CD4-positive, alpha-beta T cell treated with Interleukin-6 at 100 ng/mL for 8 hours (primary cell): ENCODE measurements around the gene ADGRD1.
"Not testable (repeated sequence)": the region's sequence is repeated elsewhere in the genome, so short reads cannot be mapped to it uniquely, and the experiment has no call there.

Source experiments
- DNase-seq: peaks from one replicate; pipeline ENCODE4 v3.0.0-alpha.2; 2020; ENCODE audit warnings: mixed read lengths, low spot score

Gene ADGRD1

DNA sequence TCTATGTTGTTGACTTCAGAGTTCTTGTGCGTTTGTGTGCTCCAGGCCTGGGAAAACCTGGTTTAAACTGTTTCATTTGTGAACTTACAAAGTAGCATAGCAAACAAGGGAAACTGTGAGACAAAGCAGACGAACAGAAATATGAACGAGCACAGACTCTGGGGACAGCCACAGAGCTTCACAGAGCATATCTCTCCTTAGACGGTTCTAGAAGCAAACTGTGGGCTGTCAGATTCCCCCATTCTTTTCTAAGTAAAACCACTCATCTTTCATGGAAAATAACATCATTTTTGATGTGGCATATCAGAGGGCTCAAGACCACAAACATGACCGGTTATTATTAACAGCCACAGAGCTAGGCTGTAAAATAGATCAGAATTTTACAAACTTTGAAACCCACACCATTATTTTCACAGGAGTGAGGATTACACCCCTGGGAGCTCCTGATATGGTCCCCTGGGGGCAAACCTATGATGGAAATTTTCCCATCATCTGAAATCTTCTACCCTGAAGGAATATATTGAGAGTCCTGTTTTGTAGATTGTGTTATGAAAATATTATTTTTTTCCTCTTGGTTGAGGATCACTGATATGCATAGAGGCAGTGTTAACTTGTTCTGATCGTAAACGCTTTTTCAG, 102.0 kb downstream of the ADGRD1 start:
- DNase-seq: no peak

GRCh38 chr12:131056626-131057025, 102.9 kb downstream of the ADGRD1 start:
- DNase-seq: no peak

DNA sequence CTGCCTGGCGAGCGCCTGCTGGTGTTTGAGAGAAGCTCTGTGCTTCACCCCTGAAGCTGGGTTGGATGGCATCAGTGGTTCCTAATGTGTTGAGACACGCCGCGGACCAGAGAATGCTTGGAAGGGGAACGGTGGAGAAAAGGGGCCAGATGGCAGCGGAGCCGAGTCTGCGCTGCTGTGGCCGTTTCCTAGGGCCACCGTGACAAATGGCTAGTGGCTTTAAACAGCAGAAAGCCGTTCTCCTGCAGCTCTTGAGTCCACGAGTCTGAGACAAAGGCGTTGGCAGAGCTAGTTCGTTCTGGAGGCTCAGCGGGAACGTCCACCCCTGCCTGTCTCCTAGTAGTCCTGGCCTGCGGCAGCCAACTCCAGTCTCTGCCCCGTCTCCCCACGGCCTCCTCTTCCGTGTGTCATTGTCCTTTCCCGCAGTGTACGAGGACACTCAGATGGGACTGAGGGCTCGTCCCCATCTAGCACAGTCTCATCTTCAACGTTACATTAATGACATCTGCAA, 103.6 kb downstream of the ADGRD1 start:
- no peak for DNase-seq

DNA sequence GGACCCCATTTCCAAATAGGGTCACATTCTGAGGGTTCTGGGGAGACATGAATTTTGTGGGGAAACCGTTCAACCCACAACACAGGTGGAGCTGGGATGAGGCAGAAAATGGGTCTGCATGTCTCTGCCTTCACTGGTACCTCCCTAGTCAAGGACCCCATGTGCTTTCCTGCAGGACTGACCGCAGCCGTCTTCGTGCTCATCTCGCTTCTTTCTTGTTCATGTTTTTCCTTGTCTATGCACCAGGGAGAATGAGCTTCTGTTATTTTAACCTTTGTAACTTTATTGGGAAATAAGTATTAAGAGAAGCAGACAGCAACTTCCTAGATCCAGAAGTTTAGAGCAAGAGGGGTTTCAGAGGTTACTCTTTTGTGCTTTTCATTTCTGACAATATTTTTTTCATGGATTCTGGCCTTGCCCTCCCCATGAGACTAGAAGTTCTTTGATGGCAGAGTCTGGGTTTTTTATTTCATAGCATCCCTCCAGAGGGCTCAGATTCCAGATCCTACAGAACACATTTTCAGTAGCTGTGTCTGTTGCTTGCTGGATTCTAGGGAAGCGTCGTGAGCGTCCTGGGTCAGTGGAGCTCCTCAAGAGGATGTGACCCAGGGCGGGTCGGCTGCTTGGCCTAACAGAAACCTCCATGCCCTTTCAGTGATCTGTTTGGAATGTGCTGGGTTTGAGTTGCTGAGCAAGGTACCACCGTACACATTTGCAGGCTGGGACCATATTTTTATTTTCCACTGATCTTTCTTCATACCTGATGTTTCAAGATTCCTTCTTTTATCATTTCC, 104.2 kb downstream of the ADGRD1 start:
- no peak for DNase-seq

GRCh38 chr12:131058700-131059099, 105.0 kb downstream of the ADGRD1 start:
- no peak for DNase-seq

DNA sequence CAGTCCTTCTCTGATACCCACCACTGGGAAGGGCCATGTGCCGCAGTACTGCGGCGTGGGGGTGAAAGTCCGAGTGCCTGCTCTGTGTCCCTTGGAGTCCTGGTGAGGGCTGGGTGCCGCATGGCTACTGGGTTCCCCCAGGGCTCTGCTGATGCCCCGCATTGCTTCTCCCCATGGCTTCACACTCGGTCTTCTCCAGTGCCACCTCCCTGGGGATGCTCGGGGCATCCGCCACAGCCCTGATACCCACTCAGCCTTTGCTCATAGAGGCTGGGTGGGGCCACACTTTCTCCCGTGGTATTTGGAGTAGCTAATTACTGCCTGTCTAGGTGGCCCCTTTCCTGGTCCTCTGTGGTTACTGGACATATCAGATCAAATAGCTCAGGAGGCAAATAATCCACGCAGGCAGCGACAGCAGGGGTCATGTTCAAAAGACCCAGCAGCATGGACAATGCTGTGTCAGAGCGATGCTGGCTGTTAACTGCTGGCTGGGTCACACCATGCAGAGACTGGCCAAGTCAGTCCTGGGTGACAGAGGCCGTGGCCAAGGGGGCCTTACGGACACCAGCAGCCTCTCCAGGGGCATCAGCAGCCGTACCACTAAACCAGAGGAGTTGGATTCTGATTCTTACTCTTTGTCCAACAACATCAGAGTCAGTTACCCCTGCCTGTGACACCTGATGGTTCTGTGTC, 106.5 kb downstream of the ADGRD1 start:
- no peak for DNase-seq

DNA sequence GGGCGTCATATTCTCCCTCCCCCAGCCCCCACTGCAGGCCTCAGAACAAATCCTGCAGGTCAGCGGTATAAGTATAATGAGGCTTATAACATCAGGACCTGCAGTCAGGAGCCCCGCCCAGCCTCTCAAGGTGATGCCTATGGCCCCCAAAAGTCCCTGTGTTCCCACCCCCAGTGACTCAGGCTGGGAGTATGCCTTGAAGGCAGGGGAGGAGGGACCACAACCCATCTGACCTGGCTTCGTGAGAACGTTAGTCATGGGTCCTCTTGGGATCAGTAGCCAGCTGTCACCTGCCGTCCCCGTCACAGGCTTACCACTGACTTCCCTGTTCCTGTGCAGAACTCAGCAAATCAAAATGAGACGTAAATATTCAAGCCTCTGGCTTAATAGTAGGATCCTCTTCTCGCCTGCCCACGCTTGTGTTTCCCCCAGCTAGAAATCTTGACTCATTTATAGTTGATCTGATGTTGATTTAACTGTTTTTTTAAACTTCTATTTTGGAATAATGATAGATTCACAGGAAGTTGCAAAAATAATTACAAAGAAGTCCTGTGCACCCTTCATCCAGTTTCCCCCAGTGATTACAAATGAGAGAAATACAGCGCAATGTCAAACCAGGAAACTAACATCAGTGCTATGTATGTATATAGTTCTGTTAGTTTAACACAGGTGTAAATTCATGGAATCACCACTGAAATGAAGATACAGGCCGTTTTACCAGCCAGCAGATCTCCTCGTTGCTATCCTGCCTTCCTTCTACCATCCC, 107.5 kb downstream of the ADGRD1 start:
- DNase-seq: no peak

DNA sequence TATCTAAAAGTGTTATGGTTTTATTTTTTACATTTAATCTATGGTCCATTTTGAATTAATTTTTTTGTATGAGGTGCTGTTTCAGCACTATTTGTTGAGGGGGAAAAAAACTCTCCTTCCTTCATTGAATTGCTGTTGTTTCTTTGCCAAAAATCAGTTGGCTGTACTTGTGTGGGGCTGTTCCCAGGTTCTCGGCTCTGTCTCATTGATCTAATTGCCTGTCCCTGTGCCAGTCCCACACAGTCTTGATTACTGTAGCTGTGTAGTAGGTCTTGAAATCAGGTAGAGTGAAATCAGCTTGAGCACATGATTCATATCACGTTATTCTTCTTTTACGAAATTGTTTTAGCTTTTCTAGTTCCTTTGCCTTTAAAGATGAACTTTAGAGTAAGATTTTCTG, 109.7 kb downstream of the ADGRD1 start:
- no peak for DNase-seq

GRCh38 chr12:131063960-131064359, 110.3 kb downstream of the ADGRD1 start:
- no peak for DNase-seq

GRCh38 chr12:131065279-131065678, 111.6 kb downstream of the ADGRD1 start:
- DNase-seq: no peak

- no peak for DNase-seq
Observed at GRCh38 chr12:131065801-131066200, 112.1 kb downstream of the ADGRD1 start.

GRCh38 chr12:131066207-131066885, 112.6 kb downstream of the ADGRD1 start:
- no peak for DNase-seq

DNA sequence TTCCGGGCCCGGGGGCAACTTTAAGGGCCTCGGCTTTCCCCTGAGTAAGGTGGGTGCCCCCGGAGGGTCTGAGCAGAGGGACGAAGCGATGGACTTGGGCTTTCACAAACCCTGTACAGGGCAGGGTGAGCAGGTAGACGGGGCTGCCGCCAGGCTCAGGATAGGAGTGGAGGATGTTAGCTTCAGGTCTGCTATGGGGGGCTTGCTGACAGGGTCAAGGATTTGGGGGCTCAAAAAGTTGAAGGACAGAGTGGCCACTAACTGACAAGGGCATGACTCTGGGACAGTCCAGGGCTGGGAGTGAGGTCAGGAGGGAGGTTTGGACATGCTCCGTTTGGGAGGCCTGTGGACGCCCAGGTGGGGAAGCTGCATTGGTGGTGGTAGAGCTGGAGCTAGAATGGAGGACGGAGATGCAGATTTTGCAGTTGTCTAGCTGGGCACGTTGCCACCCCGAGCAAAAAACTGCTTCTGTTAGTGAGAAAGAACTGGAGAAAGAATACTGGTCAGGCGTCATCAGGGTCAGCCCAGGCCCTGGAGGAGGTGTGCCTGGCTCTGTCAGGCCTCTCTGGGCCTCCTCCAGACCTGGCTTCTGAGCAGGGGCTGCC, 113.3 kb downstream of the ADGRD1 start:
- DNase-seq: no peak

DNA sequence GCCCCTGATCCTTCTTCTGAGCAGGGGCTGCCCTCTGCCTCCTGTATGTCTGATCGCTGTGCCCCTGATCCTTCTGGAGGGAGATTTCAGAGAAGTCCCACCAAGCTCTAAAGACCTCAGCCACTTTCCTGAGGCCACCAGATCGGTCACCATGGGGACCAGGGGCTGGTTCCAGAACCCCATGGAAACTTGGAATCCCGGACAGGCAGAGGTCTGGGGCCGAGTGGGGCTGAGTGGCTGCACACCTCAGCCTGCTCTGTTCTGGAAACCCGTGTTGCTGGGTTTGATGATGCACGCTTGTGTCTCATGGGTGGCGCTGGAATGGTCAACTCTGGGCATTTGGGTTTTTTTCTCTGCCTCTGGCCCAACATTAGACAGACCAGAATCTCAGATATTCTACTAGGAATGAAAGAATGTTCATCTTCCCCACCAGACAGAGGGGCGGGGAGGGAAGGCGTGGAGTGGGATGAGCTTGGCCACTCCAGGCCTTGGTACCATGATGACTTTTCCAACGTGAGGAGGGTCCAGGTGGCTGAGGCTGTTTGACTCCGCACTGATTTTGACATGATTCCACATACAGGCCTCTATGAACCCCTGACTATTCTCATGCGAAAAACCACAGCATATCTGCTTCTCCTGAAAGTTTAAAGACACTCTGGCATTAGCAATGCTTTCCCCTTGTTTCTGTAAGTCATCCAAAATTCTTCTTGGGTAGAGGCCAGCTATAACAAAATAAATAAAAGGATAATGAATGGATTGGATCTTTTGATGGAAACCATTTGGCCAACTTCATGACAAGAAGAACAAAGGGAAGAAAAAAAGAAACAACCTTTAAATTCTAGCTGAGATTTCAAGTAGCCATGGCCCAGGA, 114.5 kb downstream of the ADGRD1 start:
- DNase-seq: no peak

GRCh38 chr12:131068926-131069720, 115.4 kb downstream of the ADGRD1 start:
- DNase-seq: not testable (repeated sequence)

DNA sequence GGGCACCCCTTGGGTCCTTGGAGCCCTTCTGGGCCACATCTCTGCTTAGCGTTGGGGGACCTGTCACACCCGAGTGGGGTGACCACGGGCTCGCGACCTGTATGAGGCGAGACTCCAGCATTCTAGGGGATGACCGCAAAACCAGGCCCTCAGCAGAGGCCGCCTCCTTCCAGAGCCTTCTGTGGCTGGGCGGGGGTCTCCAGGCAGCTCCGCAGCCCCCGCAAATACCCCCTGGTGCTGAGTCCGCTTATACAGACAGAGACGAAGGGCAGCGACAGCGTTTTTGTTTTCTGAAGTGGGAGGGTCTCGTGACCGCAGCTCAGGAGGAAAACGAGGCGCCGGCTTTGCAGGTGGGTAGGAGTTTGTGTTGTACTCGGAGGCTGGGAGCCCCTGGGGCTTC, 116.4 kb downstream of the ADGRD1 start:
- not testable (repeated sequence) for DNase-seq

DNA sequence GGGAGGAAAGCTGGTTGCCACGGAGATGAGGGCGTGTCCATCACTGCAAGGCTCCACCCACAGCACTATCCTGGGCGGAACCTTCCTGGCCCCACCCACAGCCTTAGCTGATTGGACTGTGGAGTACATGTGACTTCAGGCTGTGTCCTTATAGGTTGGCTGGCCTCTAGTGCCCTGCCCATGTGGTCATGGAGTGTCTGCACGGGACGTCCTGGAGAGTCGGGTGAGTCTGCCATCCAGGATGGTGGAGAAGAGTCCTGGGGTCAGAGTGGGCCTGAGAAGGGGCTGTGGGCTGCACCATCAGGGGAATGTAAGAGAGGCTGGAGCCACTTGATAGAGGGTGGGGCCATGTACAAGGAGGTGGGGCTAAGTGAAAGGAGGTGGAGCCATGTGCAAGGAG, 117.0 kb downstream of the ADGRD1 start:
- not testable (repeated sequence) for DNase-seq

GRCh38 chr12:131071234-131071820, 117.6 kb downstream of the ADGRD1 start:
- DNase-seq: not testable (repeated sequence)

GRCh38 chr12:131071950-131072349, 118.2 kb downstream of the ADGRD1 start:
- not testable (repeated sequence) for DNase-seq
